ENCODE data around the gene TANGO2.

GRCh38 chr22:20043057-20043996 lies 22.4 kb downstream of the TANGO2 start:
- no peak for TF ChIP-seq CTCF (IDR thresholded peaks at IDR 0.05)
- TF ChIP-seq POLR2A (IDR thresholded peaks at IDR 0.05): no peak

All from body of pancreas (tissue), 4 donors.